PC-9 (cell line): ENCODE results near the gene NSL1. TPM values are rescaled to one million over a fixed set of nuclear protein-coding genes. Genes with fewer than 3 reads are reported as not detected.

ENCODE experiments used
- BruUV-seq: library from RNA; stranded (reverse); fragments of 400-500 nt; replicated peaks from 2 replicates; lab custom pipeline; 2021; lab: Mats Ljungman, UMichigan
- CTCF ChIA-PET: fragments of 300-600 bp; sonication (Branson Sonifier 250); formaldehyde crosslinking; loops from one replicate; lab custom pipeline; 2022; ENCODE audit warnings: antibody characterized with exemption; lab: Charles Lee
- POLR2A ChIA-PET: fragments of 300-600 bp; sonication (Branson Sonifier 250); formaldehyde crosslinking; loops from one replicate; lab custom pipeline; 2022; ENCODE audit warnings: antibody characterized with exemption; ENCODE audit not compliant: unreplicated experiment; lab: Charles Lee
- DNase-seq, 2 experiments: peaks; one replicate each; pipeline versions ENCODE4 v3.0.0 to v3.0.0-alpha.2; 2015 to 2022; ENCODE audit warnings: mixed read lengths in 1 of 2
- H2AFZ ChIP-seq: fragments of 200-600 bp; sonication (generic); 2 replicates; pipeline ENCODE4 v1.8.1; 2017; ENCODE audit warnings: antibody characterized with exemption
- H3F3A ChIP-seq: fragments of 200-600 bp; sonication (generic); 2 replicates; pipeline ENCODE4 v1.8.1; 2017; ENCODE audit warnings: antibody characterized with exemption, mild to moderate bottlenecking, low read depth; ENCODE audit not compliant: insufficient read depth
- H3K27ac ChIP-seq: fragments of 200-600 bp; sonication (generic); 2 replicates; pipeline ENCODE4 v1.6.1; 2016; ENCODE audit warnings: mixed run types
- H3K27me3 ChIP-seq: fragments of 200-600 bp; sonication (generic); 2 replicates; pipeline ENCODE4 v1.6.1; 2016; ENCODE audit warnings: low read depth, mixed run types; ENCODE audit not compliant: insufficient read depth
- H3K36me3 ChIP-seq: fragments of 200-600 bp; sonication (generic); 2 replicates; pipeline ENCODE4 v1.6.1; 2016; ENCODE audit warnings: low read depth, mixed run types
- H3K4me1 ChIP-seq: fragments of 200-600 bp; sonication (generic); replicated peaks from 2 replicates; pipeline ENCODE4 v1.6.1; 2016; ENCODE audit warnings: mixed run types; ENCODE audit not compliant: insufficient read depth
- H3K4me2 ChIP-seq: fragments of 200-600 bp; sonication (generic); 2 replicates; pipeline ENCODE4 v1.6.1; 2017; ENCODE audit warnings: mixed run types
- H3K4me3 ChIP-seq: fragments of 200-600 bp; sonication (generic); 2 replicates; pipeline ENCODE4 v1.6.1; 2016; ENCODE audit warnings: mixed run types
- H3K79me2 ChIP-seq: fragments of 200-600 bp; sonication (generic); 2 replicates; pipeline ENCODE4 v1.6.1; 2017; ENCODE audit warnings: low read depth, mixed run types
- H3K9me2 ChIP-seq: fragments of 200-600 bp; sonication (generic); 2 replicates; pipeline ENCODE4 v1.8.1; 2017; ENCODE audit warnings: mild to moderate bottlenecking; ENCODE audit not compliant: insufficient read depth
- H3K9me3 ChIP-seq: fragments of 200-600 bp; sonication (generic); 2 replicates; pipeline ENCODE4 v1.8.1; 2016; ENCODE audit warnings: low read depth; ENCODE audit not compliant: insufficient read depth
- H4K20me1 ChIP-seq: fragments of 200-600 bp; sonication (generic); 2 replicates; pipeline ENCODE4 v1.8.1; 2017; ENCODE audit not compliant: insufficient read depth
- EZH2 ChIP-seq: fragments of 200-600 bp; sonication (generic); IDR thresholded peaks from 2 replicates; pipeline ENCODE4 v1.8.0; 2017; ENCODE audit warnings: antibody characterized with exemption, low read depth
- intact Hi-C: fragments of 100-400 bp; cut with micrococcal nuclease; formaldehyde crosslinking; loops from one replicate; pipeline ENCODE4 v1.10.0; 2022; ENCODE audit not compliant: unreplicated experiment
- total RNA-seq: library from RNA; stranded (reverse); gene quantifications from 2 replicates; pipeline ENCODE4 v1.2.3, GENCODE V29; 2021
- TF ChIP-seq, protein P1 (sequence below): fragments of 200-600 bp; sonication (generic); conservative IDR thresholded peaks from 2 replicates; pipeline ENCODE4 v1.6.1; 2017; ENCODE audit warnings: mixed run types, antibody characterized with exemption, mild to moderate bottlenecking, moderate library complexity

The NSL1 gene
- total RNA-seq, 1 experiment from 2014 or later: 32.4 TPM

DNA sequence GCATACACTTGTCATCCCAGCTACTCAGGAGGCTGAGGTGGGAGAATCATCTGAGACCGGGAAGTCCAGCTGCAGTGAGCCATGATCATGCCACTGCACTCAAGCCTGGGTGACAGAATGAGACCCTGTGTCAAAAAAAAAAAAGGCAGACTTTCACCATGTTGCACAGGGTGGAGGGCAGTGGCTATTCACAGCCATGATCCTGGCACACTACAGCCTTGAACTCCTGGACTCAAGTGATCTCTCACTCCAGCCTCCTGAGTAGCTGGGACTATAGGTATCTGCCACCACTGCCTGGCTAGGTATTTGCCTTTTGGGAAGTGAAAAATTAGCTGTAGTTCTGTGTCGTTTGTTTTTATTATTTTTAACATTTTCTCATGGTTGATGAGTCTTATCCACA lies 36.8 kb upstream of the NSL1 start:
- intact Hi-C loops: no loop called here
- Histone ChIP-seq H3K4me2 (no peak overlapping the region; the same call in 1 of the 2 replicates), H3K4me3 (no peak overlapping the region), H4K20me1 (no peaks in the 10 kb centered on the region), H3K79me2 (no peaks in the 10 kb centered on the region), H2AFZ (no peak overlapping the region), H3K36me3 (no peaks in the 10 kb centered on the region), H3K4me1 (no peaks in the 10 kb centered on the region), H3F3A (peaks cover 7% of the 10 kb centered on the region; the same call in 1 of the 2 replicates), H3K27ac (no peak overlapping the region), H3K9me3 (peaks cover 15% of the 10 kb centered on the region; the same call in 1 of the 2 replicates), H3K27me3 (no peaks in the 10 kb centered on the region), H3K9me2 (no peaks in the 10 kb centered on the region)
- no peak for TF ChIP-seq EZH2
- TF ChIP-seq, protein P1, sequence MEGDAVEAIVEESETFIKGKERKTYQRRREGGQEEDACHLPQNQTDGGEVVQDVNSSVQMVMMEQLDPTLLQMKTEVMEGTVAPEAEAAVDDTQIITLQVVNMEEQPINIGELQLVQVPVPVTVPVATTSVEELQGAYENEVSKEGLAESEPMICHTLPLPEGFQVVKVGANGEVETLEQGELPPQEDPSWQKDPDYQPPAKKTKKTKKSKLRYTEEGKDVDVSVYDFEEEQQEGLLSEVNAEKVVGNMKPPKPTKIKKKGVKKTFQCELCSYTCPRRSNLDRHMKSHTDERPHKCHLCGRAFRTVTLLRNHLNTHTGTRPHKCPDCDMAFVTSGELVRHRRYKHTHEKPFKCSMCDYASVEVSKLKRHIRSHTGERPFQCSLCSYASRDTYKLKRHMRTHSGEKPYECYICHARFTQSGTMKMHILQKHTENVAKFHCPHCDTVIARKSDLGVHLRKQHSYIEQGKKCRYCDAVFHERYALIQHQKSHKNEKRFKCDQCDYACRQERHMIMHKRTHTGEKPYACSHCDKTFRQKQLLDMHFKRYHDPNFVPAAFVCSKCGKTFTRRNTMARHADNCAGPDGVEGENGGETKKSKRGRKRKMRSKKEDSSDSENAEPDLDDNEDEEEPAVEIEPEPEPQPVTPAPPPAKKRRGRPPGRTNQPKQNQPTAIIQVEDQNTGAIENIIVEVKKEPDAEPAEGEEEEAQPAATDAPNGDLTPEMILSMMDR: no peak
- ChIA-PET POLR2A (no interaction called here), CTCF (interaction anchor here (0.6 kb wide), 1 partner anchor 23 kb away, joined by 4 read pairs; no protein-coding TSS in a partner anchor)
- no TSS peak for BruUV-seq
- DNase-seq: no peak

DNA sequence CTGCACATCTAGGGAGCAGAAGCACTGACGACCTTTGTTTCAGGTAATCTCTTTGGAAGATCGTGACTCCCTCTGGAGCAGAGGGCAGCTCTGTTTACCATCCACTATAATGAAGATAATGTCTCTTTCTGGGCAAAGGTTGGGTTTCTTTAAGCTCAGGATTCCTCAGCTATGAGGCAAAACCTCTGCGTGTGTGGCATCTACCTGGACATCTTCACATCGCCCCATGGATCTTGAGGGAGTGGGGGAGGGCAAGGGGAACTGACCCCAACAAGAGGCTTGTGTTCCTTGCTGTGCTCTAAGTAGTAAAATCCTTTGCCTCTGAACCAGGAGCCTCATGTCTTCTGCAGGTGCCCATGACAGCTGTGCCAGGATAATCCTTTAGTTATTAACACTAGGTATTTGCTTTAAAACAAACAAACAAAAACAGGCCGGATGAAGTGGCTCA lies 36.3 kb upstream of the NSL1 start:
- no peak overlapping the region for H3K4me3 ChIP-seq
- no TSS peak for BruUV-seq
- POLR2A ChIA-PET: no interaction called here

DNA sequence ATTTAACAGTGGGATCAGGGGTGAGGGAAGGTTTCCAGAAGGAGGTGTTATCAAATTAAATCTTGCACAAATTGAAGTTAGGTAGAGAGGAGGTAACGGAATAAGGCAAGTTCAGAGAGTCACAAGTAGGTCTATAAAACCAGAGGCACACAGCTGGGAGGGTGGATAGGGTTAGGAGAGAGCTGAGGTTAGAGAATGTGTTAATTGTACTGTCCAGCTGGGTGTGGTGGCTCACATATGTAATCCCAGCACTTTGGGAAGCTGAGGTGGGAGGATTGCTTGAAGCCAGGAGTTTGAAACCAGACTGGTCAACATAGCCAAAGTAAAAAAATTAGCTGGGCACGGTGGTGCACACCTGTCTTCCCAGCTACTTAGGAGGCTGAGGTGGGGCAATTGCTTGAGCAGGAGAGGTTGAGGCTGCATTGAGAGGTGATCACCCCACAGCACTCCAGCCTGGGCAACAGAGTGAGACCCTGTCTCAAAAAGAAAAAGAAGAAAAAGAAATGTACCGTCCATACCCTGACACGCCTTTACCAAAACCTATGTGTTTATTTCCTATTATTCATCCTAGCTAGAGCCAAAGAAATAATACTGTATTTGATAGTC lies 35.7 kb upstream of the NSL1 start:
- no peak for TF ChIP-seq EZH2
- TF ChIP-seq, protein P1: no peak
- intact Hi-C loops: no loop called here
- no peaks in the 10 kb centered on the region for H4K20me1 ChIP-seq
- ChIA-PET POLR2A (no interaction called here), CTCF (no interaction called here)
- no peaks in the 10 kb centered on the region for H3K79me2 ChIP-seq
- H3K9me3 ChIP-seq: peaks cover 15% of the 10 kb centered on the region; the same call in 1 of the 2 replicates
- no peaks in the 10 kb centered on the region for H3K4me1 ChIP-seq
- H3K27ac ChIP-seq: no peak overlapping the region
- H3K4me3 ChIP-seq: no peak overlapping the region
- no peaks in the 10 kb centered on the region for H3K36me3 ChIP-seq
- peaks cover 7% of the 10 kb centered on the region; the same call in 1 of the 2 replicates for H3F3A ChIP-seq
- no TSS peak for BruUV-seq
- no peak for DNase-seq
- peak overlapping the region; percentile 17; the same call in 1 of the 2 replicates for H3K4me2 ChIP-seq
- H3K9me2 ChIP-seq: no peaks in the 10 kb centered on the region
- H2AFZ ChIP-seq: no peak overlapping the region
- H3K27me3 ChIP-seq: no peaks in the 10 kb centered on the region

More for the DNA sequence above, 36.3 kb upstream of the NSL1 start:
- no peak for DNase-seq
- no peaks in the 10 kb centered on the region for H3K27me3 ChIP-seq
- no peak overlapping the region for H3K27ac ChIP-seq
- no peak overlapping the region for H2AFZ ChIP-seq
- CTCF ChIA-PET: no interaction called here
- TF ChIP-seq, protein P1: no peak
- H3K9me3 ChIP-seq: peaks cover 15% of the 10 kb centered on the region; the same call in 1 of the 2 replicates
- intact Hi-C loops: no loop called here
- peaks cover 7% of the 10 kb centered on the region; the same call in 1 of the 2 replicates for H3F3A ChIP-seq
- no peaks in the 10 kb centered on the region for H3K4me1 ChIP-seq
- no peaks in the 10 kb centered on the region for H3K36me3 ChIP-seq
- no peaks in the 10 kb centered on the region for H4K20me1 ChIP-seq
- peak overlapping the region; percentile 17; the same call in 1 of the 2 replicates for H3K4me2 ChIP-seq
- H3K79me2 ChIP-seq: no peaks in the 10 kb centered on the region
- no peaks in the 10 kb centered on the region for H3K9me2 ChIP-seq
